GM20000 (cell line): ENCODE results near the gene RAB20.
"Not testable (repeated sequence)": the region's sequence is repeated elsewhere in the genome, so short reads cannot be mapped to it uniquely, and the experiment has no call there.

Experiments
- DNase-seq: peaks from one replicate; pipeline ENCODE4 v3.0.0; 2012; ENCODE audit warnings: low spot score
- CTCF ChIP-seq: IDR thresholded peaks from 2 replicates; pipeline ENCODE4 v1.5.1; 2012; ENCODE audit warnings: mild to moderate bottlenecking, control low read depth; ENCODE audit errors: extremely low read depth, missing control alignments

RAB20 gene

GRCh38 chr13:110492679-110493593, 68.6 kb downstream of the RAB20 start:
- no peak for DNase-seq
- no peak for TF ChIP-seq CTCF

- no peak for TF ChIP-seq CTCF
- no peak for DNase-seq
These were observed 69.4 kb downstream of the RAB20 start for GRCh38 chr13:110491869-110492678.

- TF ChIP-seq CTCF: no peak
- no peak for DNase-seq
These were observed 71.3 kb downstream of the RAB20 start for GRCh38 chr13:110490009-110490770.

GRCh38 chr13:110486880-110487279, 74.6 kb downstream of the RAB20 start:
- not testable (repeated sequence) for DNase-seq

GRCh38 chr13:110486061-110486715, 75.3 kb downstream of the RAB20 start:
- TF ChIP-seq CTCF: no peak
- DNase-seq: no peak

GRCh38 chr13:110485604-110486003, 75.9 kb downstream of the RAB20 start:
- TF ChIP-seq CTCF: no peak
- DNase-seq: no peak

- no peak for DNase-seq
- TF ChIP-seq CTCF: no peak
These were observed 77.1 kb downstream of the RAB20 start for GRCh38 chr13:110484290-110485048.
